Astrocyte (in vitro differentiated cells and primary cell): ENCODE results near the gene SLC7A5. TPM values are rescaled to one million over a fixed set of nuclear protein-coding genes. Genes with fewer than 3 reads are reported as not detected.
A peak's percentile ranks its signal among the peaks of the same experiment; 100 is the strongest.

Source experiments
- DNase-seq: peaks from one replicate; pipeline ENCODE4 v3.0.0-alpha.2; 2010; ENCODE audit warnings: low read depth
- FAIRE-seq: peaks from 2 replicates; lab custom pipeline; 2011; peaks lifted over from hg19 to GRCh38; lab: Jason Lieb, UNC
- H2AFZ ChIP-seq: 2 replicates; pipeline ENCODE4 v1.6.0; 2012; ENCODE audit warnings: low read depth, low read length, inconsistent platforms
- H3K27ac ChIP-seq: 2 replicates; pipeline ENCODE4 v1.5.1; 2011; ENCODE audit warnings: low read depth, low read length, inconsistent platforms
- H3K27me3 ChIP-seq: 2 replicates; pipeline ENCODE4 v1.6.0; 2011; ENCODE audit warnings: low read length, inconsistent platforms; ENCODE audit not compliant: insufficient read depth
- H3K36me3 ChIP-seq: 2 replicates; pipeline ENCODE4 v1.5.1; 2011; ENCODE audit warnings: low read length, inconsistent platforms; ENCODE audit not compliant: insufficient read depth
- H3K4me1 ChIP-seq: 2 replicates; pipeline ENCODE4 v1.5.1; 2011; ENCODE audit warnings: low read length, inconsistent platforms; ENCODE audit not compliant: insufficient read depth
- H3K4me2 ChIP-seq: 2 replicates; pipeline ENCODE4 v1.6.0; 2012; ENCODE audit warnings: low read length, inconsistent platforms
- H3K4me3 ChIP-seq: 2 replicates; pipeline ENCODE4 v1.5.1; 2011; ENCODE audit warnings: low read depth, mild to moderate bottlenecking, low read length, inconsistent platforms; ENCODE audit not compliant: insufficient read depth
- H3K79me2 ChIP-seq: 2 replicates; pipeline ENCODE4 v1.6.0; 2012; ENCODE audit warnings: mild to moderate bottlenecking, low read length, inconsistent platforms; ENCODE audit not compliant: insufficient read depth
- H3K9ac ChIP-seq: 2 replicates; pipeline ENCODE4 v1.6.0; 2012; ENCODE audit warnings: mild to moderate bottlenecking, low read length, inconsistent platforms
- H3K9me3 ChIP-seq: 2 replicates; pipeline ENCODE4 v1.5.1; 2012; ENCODE audit warnings: low read depth, mild to moderate bottlenecking, low read length, inconsistent platforms; ENCODE audit not compliant: insufficient read depth
- H4K20me1 ChIP-seq: 2 replicates; pipeline ENCODE4 v1.6.0; 2012; ENCODE audit warnings: low read length, inconsistent platforms; ENCODE audit not compliant: insufficient read depth
- H3K27ac Mint-ChIP-seq: one replicate; pipeline ENCODE4 v1.8.0; 2021; ENCODE audit warnings: mild to moderate bottlenecking, mixed read lengths; ENCODE audit not compliant: unreplicated experiment
- H3K27me3 Mint-ChIP-seq: one replicate; pipeline ENCODE4 v1.8.0; 2021; ENCODE audit warnings: low read depth, mixed read lengths; ENCODE audit not compliant: unreplicated experiment
- H3K36me3 Mint-ChIP-seq: one replicate; pipeline ENCODE4 v1.8.0; 2021; ENCODE audit warnings: low read depth, mixed read lengths; ENCODE audit not compliant: unreplicated experiment
- H3K4me1 Mint-ChIP-seq: one replicate; pipeline ENCODE4 v1.8.0; 2021; ENCODE audit warnings: low read depth, mixed read lengths; ENCODE audit not compliant: unreplicated experiment
- H3K4me3 Mint-ChIP-seq: one replicate; pipeline ENCODE4 v1.8.0; 2021; ENCODE audit warnings: mild to moderate bottlenecking, moderate library complexity, mixed read lengths; ENCODE audit not compliant: unreplicated experiment
- H3K9me3 Mint-ChIP-seq: one replicate; pipeline ENCODE4 v1.8.0; 2021; ENCODE audit warnings: mild to moderate bottlenecking, mixed read lengths; ENCODE audit not compliant: unreplicated experiment
- EZH2 ChIP-seq: IDR thresholded peaks from 2 replicates; pipeline ENCODE4 v1.6.1; 2012; ENCODE audit warnings: mild to moderate bottlenecking, low read length, inconsistent platforms; ENCODE audit not compliant: insufficient read depth
- total RNA-seq: library from RNA; stranded (reverse); gene quantifications from 2 replicates; pipeline ENCODE4 v1.2.1, GENCODE V29; 2021
- TF ChIP-seq, protein P1 (sequence below): IDR thresholded peaks from 2 replicates; pipeline ENCODE4 v1.5.1; 2011; ENCODE audit warnings: low read depth, mild to moderate bottlenecking, inconsistent platforms, low read length, moderate library complexity; ENCODE audit not compliant: insufficient read depth

The SLC7A5 gene
- total RNA-seq, 1 donor from 2014 or later = 815 TPM

DNA sequence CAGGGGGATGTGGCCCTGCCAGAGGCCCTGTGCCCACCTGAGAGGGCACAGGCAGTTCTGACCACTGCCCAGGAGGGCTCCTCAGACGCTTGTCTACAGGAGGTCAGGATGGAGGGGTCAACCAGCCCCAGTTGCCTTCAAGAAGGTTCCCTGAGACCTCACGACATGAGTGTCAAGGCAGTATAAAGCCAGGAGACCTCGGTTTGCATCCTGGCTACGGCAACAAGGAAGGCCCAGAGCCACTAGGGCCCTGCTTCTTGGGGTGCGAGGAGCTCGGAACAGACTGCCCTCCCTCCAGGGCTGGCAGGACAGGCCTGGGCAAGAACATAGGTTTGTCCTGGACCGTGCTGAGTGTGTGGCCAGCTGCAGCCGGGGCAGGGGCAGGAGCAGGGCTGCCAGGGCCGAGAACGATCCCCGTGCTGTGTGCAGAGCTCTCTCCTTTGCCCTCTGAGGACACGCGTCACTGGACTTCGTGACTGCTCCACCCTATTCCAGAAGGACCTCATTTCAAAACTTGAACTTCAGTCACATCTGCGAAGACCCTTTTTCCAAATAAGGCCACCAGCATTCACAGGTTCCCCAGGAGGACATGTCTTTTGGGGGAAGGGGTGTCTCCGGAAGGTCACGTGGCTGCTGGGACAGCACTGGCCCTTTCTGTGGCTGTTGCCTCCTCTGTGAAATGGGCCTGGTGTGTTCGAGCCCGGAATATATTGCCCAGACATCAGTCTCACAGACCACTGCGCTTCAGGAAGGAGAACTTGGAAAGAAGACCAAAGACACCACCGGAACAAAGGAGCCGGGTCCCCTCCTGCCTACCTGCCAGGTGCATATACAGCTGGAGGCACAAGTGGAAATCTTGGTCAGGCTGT is 27.7 kb downstream of the SLC7A5 start:
- no peak overlapping the region for H3K4me3 ChIP-seq
- Mint-ChIP-seq H3K4me1 (peaks cover 21% of the 10 kb centered on the region), H3K4me3 (no peak overlapping the region), H3K27ac (peak overlapping the region; percentile 77), H3K36me3 (peaks cover 17% of the 10 kb centered on the region), H3K27me3 (no peaks in the 10 kb centered on the region), H3K9me3 (peaks cover 3% of the 10 kb centered on the region)
- H3K9ac ChIP-seq = no peak overlapping the region
- DNase-seq (no peak), FAIRE-seq (no peak)
- no peak overlapping the region for H3K4me2 ChIP-seq
- H3K27me3 ChIP-seq = no peaks in the 10 kb centered on the region
- H3K4me1 ChIP-seq = peaks cover 9% of the 10 kb centered on the region
- H2AFZ ChIP-seq = no peak overlapping the region
- peaks cover 57% of the 10 kb centered on the region for H3K79me2 ChIP-seq
- H3K36me3 ChIP-seq = peaks cover 24% of the 10 kb centered on the region
- no peak for TF ChIP-seq EZH2
- TF ChIP-seq, protein P1, sequence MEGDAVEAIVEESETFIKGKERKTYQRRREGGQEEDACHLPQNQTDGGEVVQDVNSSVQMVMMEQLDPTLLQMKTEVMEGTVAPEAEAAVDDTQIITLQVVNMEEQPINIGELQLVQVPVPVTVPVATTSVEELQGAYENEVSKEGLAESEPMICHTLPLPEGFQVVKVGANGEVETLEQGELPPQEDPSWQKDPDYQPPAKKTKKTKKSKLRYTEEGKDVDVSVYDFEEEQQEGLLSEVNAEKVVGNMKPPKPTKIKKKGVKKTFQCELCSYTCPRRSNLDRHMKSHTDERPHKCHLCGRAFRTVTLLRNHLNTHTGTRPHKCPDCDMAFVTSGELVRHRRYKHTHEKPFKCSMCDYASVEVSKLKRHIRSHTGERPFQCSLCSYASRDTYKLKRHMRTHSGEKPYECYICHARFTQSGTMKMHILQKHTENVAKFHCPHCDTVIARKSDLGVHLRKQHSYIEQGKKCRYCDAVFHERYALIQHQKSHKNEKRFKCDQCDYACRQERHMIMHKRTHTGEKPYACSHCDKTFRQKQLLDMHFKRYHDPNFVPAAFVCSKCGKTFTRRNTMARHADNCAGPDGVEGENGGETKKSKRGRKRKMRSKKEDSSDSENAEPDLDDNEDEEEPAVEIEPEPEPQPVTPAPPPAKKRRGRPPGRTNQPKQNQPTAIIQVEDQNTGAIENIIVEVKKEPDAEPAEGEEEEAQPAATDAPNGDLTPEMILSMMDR = no peak
- H3K9me3 ChIP-seq = no peaks in the 10 kb centered on the region
- no peak overlapping the region for H3K27ac ChIP-seq
- peaks cover 96% of the 10 kb centered on the region for H4K20me1 ChIP-seq

DNA sequence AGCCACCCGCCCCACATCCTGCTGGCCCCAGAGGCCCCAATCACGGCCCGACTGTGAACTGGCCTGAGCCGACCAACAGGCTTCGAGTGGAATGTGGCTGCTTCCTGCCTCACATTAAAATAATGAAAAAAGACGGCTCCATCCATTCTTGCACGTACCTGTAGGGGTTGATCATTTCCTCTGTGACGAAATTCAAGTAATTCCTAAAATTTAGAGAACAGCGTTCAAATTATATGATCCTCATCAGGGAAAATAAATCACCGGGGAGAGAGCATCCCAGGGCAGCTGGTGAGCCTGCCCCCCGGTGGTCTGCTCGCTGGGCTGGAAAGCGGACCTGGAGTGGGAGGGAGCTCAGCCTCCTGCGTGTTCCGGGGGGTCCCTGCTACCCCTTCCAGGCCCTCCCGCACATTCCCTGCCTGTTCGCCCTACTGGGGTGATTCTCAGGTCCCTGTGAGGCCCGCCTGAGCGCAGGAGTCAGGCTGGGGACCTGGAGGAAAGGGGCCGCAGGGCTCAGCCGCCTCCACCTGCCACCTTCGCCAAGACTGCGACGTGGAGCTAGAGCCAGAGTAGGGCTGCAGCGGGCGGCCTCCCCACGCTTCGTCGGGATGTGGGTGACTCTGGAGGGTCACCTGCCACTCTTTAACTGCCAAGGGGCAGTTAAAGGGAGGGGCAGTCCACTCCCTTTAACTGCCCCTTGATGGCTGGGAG is 28.9 kb downstream of the SLC7A5 start:
- Histone ChIP-seq H3K9ac (no peak overlapping the region), H3K4me2 (no peak overlapping the region), H3K27me3 (no peaks in the 10 kb centered on the region), H2AFZ (no peak overlapping the region), H3K9me3 (no peaks in the 10 kb centered on the region), H3K4me1 (peaks cover 9% of the 10 kb centered on the region), H4K20me1 (peaks cover 92% of the 10 kb centered on the region), H3K4me3 (no peak overlapping the region), H3K27ac (no peak overlapping the region), H3K36me3 (peaks cover 30% of the 10 kb centered on the region), H3K79me2 (peaks cover 46% of the 10 kb centered on the region)
- H3K27me3 Mint-ChIP-seq = no peaks in the 10 kb centered on the region
- no peak overlapping the region for H3K4me3 Mint-ChIP-seq
- H3K9me3 Mint-ChIP-seq = peaks cover 3% of the 10 kb centered on the region
- TF ChIP-seq EZH2 = no peak
- TF ChIP-seq, protein P1 = no peak
- peak overlapping the region; percentile 34 for H3K27ac Mint-ChIP-seq
- H3K4me1 Mint-ChIP-seq = peaks cover 21% of the 10 kb centered on the region
- H3K36me3 Mint-ChIP-seq = peaks cover 17% of the 10 kb centered on the region
- no peak for FAIRE-seq
- DNase-seq = no peak
